Kidney (tissue), 14 donors: ENCODE data around the gene YIPF1. TPM values are rescaled to one million over a fixed set of nuclear protein-coding genes. Genes with fewer than 3 reads are reported as not detected.
"Not testable (repeated sequence)": the region's sequence is repeated elsewhere in the genome, so short reads cannot be mapped to it uniquely, and the experiment has no call there.

ENCODE experiments used
- DNase-seq, 5 donors: peaks; one replicate each; pipeline ENCODE4 v3.0.0-alpha.2; 2013 to 2020
- FAIRE-seq: peaks from 2 replicates; lab custom pipeline; 2012; peaks lifted over from hg19 to GRCh38; lab: Jason Lieb, UNC
- H3K27ac ChIP-seq, 2 donors: one replicate each; pipeline ENCODE4 v1.7.0; 2013; ENCODE audit warnings: low read depth in 2 of 2, low read length in 2 of 2, inconsistent platforms in 1 of 2
- H3K27me3 ChIP-seq: one replicate; pipeline ENCODE4 v1.7.1; 2013; ENCODE audit warnings: low read length, inconsistent platforms; ENCODE audit not compliant: control insufficient read depth, insufficient read depth
- H3K36me3 ChIP-seq, 3 donors: one replicate each; pipeline versions ENCODE4 v1.7.0 to v1.7.1; 2013; ENCODE audit warnings: low read length in 3 of 3, control low read depth in 1 of 3, inconsistent platforms in 1 of 3; ENCODE audit not compliant: insufficient read depth in 3 of 3, control insufficient read depth in 2 of 3
- H3K4me1 ChIP-seq, 3 donors: one replicate each; pipeline versions ENCODE4 v1.7.0 to v1.7.1; 2013; ENCODE audit warnings: low read length in 3 of 3, inconsistent platforms in 1 of 3, low read depth in 1 of 3; ENCODE audit not compliant: control insufficient read depth in 2 of 3, insufficient read depth in 2 of 3
- H3K4me3 ChIP-seq, 3 donors: one replicate each; pipeline versions ENCODE4 v1.7.0 to v1.8.1; 2013; ENCODE audit warnings: low read length in 3 of 3, control low read depth in 1 of 3, inconsistent platforms in 1 of 3
- H3K9ac ChIP-seq, 3 donors: one replicate each; pipeline versions ENCODE4 v1.7.0 to v1.7.1; 2013; ENCODE audit warnings: low read length in 3 of 3, control low read depth in 1 of 3, inconsistent platforms in 1 of 3
- H3K9me3 ChIP-seq, 3 donors: one replicate each; pipeline versions ENCODE4 v1.7.0 to v1.7.1; 2013; ENCODE audit warnings: low read length in 3 of 3, control low read depth in 1 of 3, inconsistent platforms in 1 of 3; ENCODE audit not compliant: control insufficient read depth in 2 of 3, insufficient read depth in 1 of 3
- CTCF ChIP-seq: IDR thresholded peaks from 3 replicates; pipeline ENCODE4 v1.5.1; 2012; ENCODE audit warnings: mild to moderate bottlenecking, moderate library complexity, borderline replicate concordance; ENCODE audit not compliant: insufficient read depth; ENCODE audit errors: extremely low read depth
- intact Hi-C: fragments of 100-400 bp; cut with DNase I; formaldehyde crosslinking; loops from one replicate; pipeline ENCODE4 v1.11.1; 2022
- polyA plus RNA-seq: library from polyadenylated mRNA; stranded (reverse); fragments of 350-450 nt; fragmentation: Illumina TruSeq; extraction: RNeasy Lipid Tissue Mini Kit (QIAGEN cat#74804); gene quantifications from one replicate; pipeline ENCODE4 v1.2.3, GENCODE V29; 2014; ENCODE audit warnings: low read depth, low replicate concordance; ENCODE audit not compliant: insufficient read depth
- total RNA-seq: library from RNA; stranded (reverse); fragmentation: NEBNext Ultra II Directional; extraction: Animal tissue kit (Norgen Biotek cat#: 25700); gene quantifications from one replicate; pipeline ENCODE4 v1.2.1, GENCODE V29; 2021
- donor health status: control.
- donor health status: control.
- donor health status: control.
- donor health status: control.
- donor health status: control.
- donor health status: DM: yes; HTN: yes; CAD: no.
- donor health status: Normal renal cell carcinoma (clear cell type).

Gene YIPF1
- total and polyA plus RNA-seq, 2 donors from 2014 or later: 33.3 to 49.4 TPM

GRCh38 chr1:53878492-53879105 lies 11.0 kb downstream of the YIPF1 start:
- FAIRE-seq: peak; percentile 39

GRCh38 chr1:53875150-53875549 lies 14.4 kb downstream of the YIPF1 start:
- intact Hi-C loops, H3K27ac ChIP-seq, DNase-seq, H3K4me1 ChIP-seq, H3K27me3 ChIP-seq, H3K9me3 ChIP-seq, H3K9ac ChIP-seq, FAIRE-seq, H3K4me3 ChIP-seq: not testable (repeated sequence)
- H3K36me3 ChIP-seq: peaks cover 4 to 29% (median 28%) of the 10 kb centered on the region in 3 donors

More at GRCh38 chr1:53878492-53879105, 11.0 kb downstream of the YIPF1 start:
- no peaks in the 10 kb centered on the region for H3K9me3 ChIP-seq
- no peak overlapping the region for H3K9ac ChIP-seq
- no peaks in the 10 kb centered on the region for H3K27me3 ChIP-seq
- no peaks in the 10 kb centered on the region for H3K4me1 ChIP-seq
- peak in 2 of 5 donors; percentile 51 to 64 for DNase-seq
- peaks cover 4 to 29% (median 23%) of the 10 kb centered on the region in 3 donors for H3K36me3 ChIP-seq
- intact Hi-C loops: no loop called here
- H3K4me3 ChIP-seq: no peak overlapping the region
- peak; percentile 55 for TF ChIP-seq CTCF
- no peak overlapping the region for H3K27ac ChIP-seq

- no peak overlapping the region for H3K4me3 ChIP-seq
- intact Hi-C loops: no loop called here
- H3K4me1 ChIP-seq: no peaks in the 10 kb centered on the region
- no peak for DNase-seq
- no peaks in the 10 kb centered on the region for H3K27me3 ChIP-seq
- no peak for TF ChIP-seq CTCF
- H3K36me3 ChIP-seq: peaks cover under 1 to 28% (median 24%) of the 10 kb centered on the region in 3 donors
- H3K9ac ChIP-seq: no peak overlapping the region
- H3K27ac ChIP-seq: no peak overlapping the region
- no peaks in the 10 kb centered on the region for H3K9me3 ChIP-seq
- no peak for FAIRE-seq
Measured at GRCh38 chr1:53871773-53872484, 17.7 kb downstream of the YIPF1 start.

- Histone ChIP-seq H3K27me3 (no peaks in the 10 kb centered on the region), H3K9ac (no peak overlapping the region), H3K4me3 (no peak overlapping the region), H3K9me3 (no peaks in the 10 kb centered on the region), H3K27ac (no peak overlapping the region), H3K4me1 (no peaks in the 10 kb centered on the region), H3K36me3 (peaks cover 0 to 29% (median 17%) of the 10 kb centered on the region in 3 donors)
- intact Hi-C loops: no loop called here
- no peak for TF ChIP-seq CTCF
- DNase-seq (no peak), FAIRE-seq (no peak)
Measured at GRCh38 chr1:53871221-53871620, 18.4 kb downstream of the YIPF1 start.
